Measurements from ENCODE around the gene MPZL2.
A peak's percentile ranks its signal among the peaks of the same experiment; 100 is the strongest.
"Not testable (repeated sequence)": the region's sequence is repeated elsewhere in the genome, so short reads cannot be mapped to it uniquely, and the experiment has no call there.

Gene MPZL2
- long read RNA-seq, donor 1, partial matches to known transcripts: 0 of 5 reads
- long read RNA-seq, donor 1, other reads (novel, unspliced or antisense): 0 of 5 reads
- long read RNA-seq, donor 2, partial matches to known transcripts: 0 of 4 reads
- long read RNA-seq, donor 2, other reads (novel, unspliced or antisense): 0 of 4 reads
- long read RNA-seq, donor 3, partial matches to known transcripts: 0 of 5 reads
- long read RNA-seq, donor 3, other reads (novel, unspliced or antisense): 0 of 5 reads
- long read RNA-seq, donor 4, partial matches to known transcripts: 0 of 6 reads
- long read RNA-seq, donor 4, other reads (novel, unspliced or antisense): 0 of 6 reads
- long read RNA-seq, donor 5, partial matches to known transcripts: 0 of 7 reads
- long read RNA-seq, donor 5, other reads (novel, unspliced or antisense): 0 of 7 reads
- long read RNA-seq, donor 6, partial matches to known transcripts: 0 of 3 reads
- long read RNA-seq, donor 6, other reads (novel, unspliced or antisense): 0 of 3 reads
- long read RNA-seq, donor 7, partial matches to known transcripts: 0 of 4 reads
- long read RNA-seq, donor 7, other reads (novel, unspliced or antisense): 0 of 4 reads
- long read RNA-seq, donor 8, partial matches to known transcripts: 0 of 3 reads
- long read RNA-seq, donor 8, other reads (novel, unspliced or antisense): 0 of 3 reads

GRCh38 chr11:118263695-118264568 is at the start of gene MPZL2:
TSS of gene MPZL2 (minus strand) at chr11:118264297. CDS start at chr11:118264153, 144 bp downstream.
- DNase-seq: peak; percentile 75

- no peak for DNase-seq
Measured at GRCh38 chr11:118313242-118313641, 49.1 kb upstream of the MPZL2 start.

- no peak for DNase-seq
Measured at GRCh38 chr11:118312328-118312727, 48.2 kb upstream of the MPZL2 start.

- no peak for DNase-seq
Measured at GRCh38 chr11:118311518-118311917, 47.4 kb upstream of the MPZL2 start.

- no peak for DNase-seq
Measured at GRCh38 chr11:118310781-118311485, 46.8 kb upstream of the MPZL2 start.

GRCh38 chr11:118310271-118310670 is 46.2 kb upstream of the MPZL2 start:
- DNase-seq: no peak

GRCh38 chr11:118308995-118309528 is 45.0 kb upstream of the MPZL2 start:
- not testable (repeated sequence) for DNase-seq

- no peak for DNase-seq
Measured at GRCh38 chr11:118306556-118306955, 42.5 kb upstream of the MPZL2 start.

GRCh38 chr11:118305726-118306125 is 41.6 kb upstream of the MPZL2 start:
- DNase-seq: no peak

- no peak for DNase-seq
Measured at GRCh38 chr11:118304568-118305248, 40.6 kb upstream of the MPZL2 start, which contains the start of gene CD3E. TSS of gene CD3E (plus strand) at chr11:118304730. CDS start at chr11:118304953, 223 bp downstream.

- no peak for DNase-seq
Measured at GRCh38 chr11:118304227-118304567, 40.1 kb upstream of the MPZL2 start.

GRCh38 chr11:118301600-118302195 is 37.6 kb upstream of the MPZL2 start:
- no peak for DNase-seq

GRCh38 chr11:118295815-118296454 is 31.8 kb upstream of the MPZL2 start:
- no peak for DNase-seq

GRCh38 chr11:118295199-118295598 is 31.1 kb upstream of the MPZL2 start:
- DNase-seq: no peak

GRCh38 chr11:118294053-118294452 is 30.0 kb upstream of the MPZL2 start:
- DNase-seq: no peak

GRCh38 chr11:118291477-118292135 is 27.5 kb upstream of the MPZL2 start:
- DNase-seq: no peak

- no peak for DNase-seq
Measured at GRCh38 chr11:118290923-118291322, 26.8 kb upstream of the MPZL2 start.

- DNase-seq: no peak
Measured at GRCh38 chr11:118289401-118289800, 25.3 kb upstream of the MPZL2 start.

- no peak for DNase-seq
Measured at GRCh38 chr11:118287006-118287405, 22.9 kb upstream of the MPZL2 start.

- no peak for DNase-seq
Measured at GRCh38 chr11:118286545-118286944, 22.4 kb upstream of the MPZL2 start.

Measured in right kidney (tissue), 9 donors.